ENCODE measurements around the gene MFAP5. TPM values are rescaled to one million over a fixed set of nuclear protein-coding genes. Genes with fewer than 3 reads are reported as not detected.

The MFAP5 gene
- polyA plus RNA-seq, 3 donors: not detected

DNA sequence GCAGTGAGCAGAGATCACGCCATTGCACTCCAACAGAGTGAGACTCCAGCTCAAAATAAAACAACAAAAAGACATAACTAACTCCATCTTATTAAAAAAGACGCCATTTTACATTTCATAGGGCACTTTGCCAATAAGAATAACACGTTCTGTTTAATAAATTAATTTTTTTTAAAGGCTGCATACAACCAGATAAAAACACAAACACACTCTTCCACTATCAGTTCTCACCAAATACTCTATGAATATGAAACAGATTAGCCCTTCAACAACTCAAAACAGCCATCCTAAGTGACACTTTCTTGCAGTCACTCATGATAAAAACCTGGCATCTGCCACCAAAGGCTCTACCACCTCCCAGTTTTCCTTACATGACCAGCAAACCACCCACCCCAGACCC, 66.1 kb downstream of the MFAP5 start:
- Histone ChIP-seq H3K27me3 (ENCODE audit: control insufficient read depth in 2 of 2, insufficient read depth in 2 of 2, low read length in 2 of 2) (no peaks in the 10 kb centered on the region), H3K4me1 (ENCODE audit: control insufficient read depth in 1 of 2, insufficient read depth in 2 of 2, low read length in 2 of 2) (peaks cover 0 to 5% of the 10 kb centered on the region in 2 donors), H3K36me3 (replicated peaks in 1 of 2; ENCODE audit: control insufficient read depth in 1 of 2, insufficient read depth in 2 of 2, low read length in 2 of 2) (no peaks in the 10 kb centered on the region), H3K4me2 (replicated peaks; ENCODE audit: extremely low read depth, low read length, poor library complexity, severe bottlenecking) (no peak overlapping the region), H3K4me3 (replicated peaks in 1 of 3; ENCODE audit: low read depth in 2 of 3, low read length in 3 of 3) (no peak overlapping the region), H3K9ac (ENCODE audit: insufficient read depth, low read length, poor library complexity, severe bottlenecking) (no peak overlapping the region), H3K9me3 (replicated peaks in 1 of 2; ENCODE audit: control insufficient read depth in 1 of 2, insufficient read depth in 1 of 2, low read length in 2 of 2) (no peaks in the 10 kb centered on the region), H4K20me1 (ENCODE audit: insufficient read depth, low read length) (no peaks in the 10 kb centered on the region), H3K79me2 (ENCODE audit: insufficient read depth, low read length) (no peaks in the 10 kb centered on the region), H3K27ac (ENCODE audit: low read depth in 1 of 2, low read length in 2 of 2) (no peak overlapping the region), H2AFZ (ENCODE audit: insufficient read depth, low read depth, low read length, poor library complexity, severe bottlenecking) (no peak overlapping the region)
- Mint-ChIP-seq H3K36me3 (no peaks in the 10 kb centered on the region), H3K4me3 (no peak overlapping the region), H3K4me1 (peaks cover 3% of the 10 kb centered on the region), H3K9me3 (no peaks in the 10 kb centered on the region), H3K27me3 (ENCODE audit: low read depth in 3 of 3) (peaks cover 1 to 4% (median 1%) of the 10 kb centered on the region in 3 donors), H3K27ac (no peak overlapping the region)
- TF ChIP-seq, protein P1, sequence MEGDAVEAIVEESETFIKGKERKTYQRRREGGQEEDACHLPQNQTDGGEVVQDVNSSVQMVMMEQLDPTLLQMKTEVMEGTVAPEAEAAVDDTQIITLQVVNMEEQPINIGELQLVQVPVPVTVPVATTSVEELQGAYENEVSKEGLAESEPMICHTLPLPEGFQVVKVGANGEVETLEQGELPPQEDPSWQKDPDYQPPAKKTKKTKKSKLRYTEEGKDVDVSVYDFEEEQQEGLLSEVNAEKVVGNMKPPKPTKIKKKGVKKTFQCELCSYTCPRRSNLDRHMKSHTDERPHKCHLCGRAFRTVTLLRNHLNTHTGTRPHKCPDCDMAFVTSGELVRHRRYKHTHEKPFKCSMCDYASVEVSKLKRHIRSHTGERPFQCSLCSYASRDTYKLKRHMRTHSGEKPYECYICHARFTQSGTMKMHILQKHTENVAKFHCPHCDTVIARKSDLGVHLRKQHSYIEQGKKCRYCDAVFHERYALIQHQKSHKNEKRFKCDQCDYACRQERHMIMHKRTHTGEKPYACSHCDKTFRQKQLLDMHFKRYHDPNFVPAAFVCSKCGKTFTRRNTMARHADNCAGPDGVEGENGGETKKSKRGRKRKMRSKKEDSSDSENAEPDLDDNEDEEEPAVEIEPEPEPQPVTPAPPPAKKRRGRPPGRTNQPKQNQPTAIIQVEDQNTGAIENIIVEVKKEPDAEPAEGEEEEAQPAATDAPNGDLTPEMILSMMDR (IDR thresholded peaks at IDR 0.05): no peak
- WGBS (ENCODE audit: insufficient coverage): 100% methylated on average over 1 of the region's 3 CpGs
- intact Hi-C loops (cut with micrococcal nuclease): no loop called here
- no peak for DNase-seq

Small RNA genes lying within 50 kb of the gene (small RNA-seq; reads per million reads assigned to genes)
- gene RF00564 (ENCODE audit: insufficient read length, low read depth): not detected

Other genes starting within 250 kb of the MFAP5 start
- gene CLEC6A, start 206.9 kb downstream of the MFAP5 start, polyA plus RNA-seq: 1 to 10 TPM; 3.2 to 6.3 (median 3.4) TPM
- gene CLEC4D, start 149.3 kb downstream of the MFAP5 start, polyA plus RNA-seq: 10 to 100 TPM; 15.6 to 56.2 (median 35.4) TPM
- gene CLEC4E, start 121.9 kb downstream of the MFAP5 start, polyA plus RNA-seq: 100 to 1,000 TPM in 2 of 3 donors, 10 to 100 TPM in 1; 50.8 to 218 (median 126) TPM
- under 1 TPM in 2 of 3 donors, not detected in 1; 0.13 to 0.15 TPM for gene AICDA, start 50.0 kb downstream of the MFAP5 start, polyA plus RNA-seq
- gene RIMKLB, start 35.2 kb upstream of the MFAP5 start, polyA plus RNA-seq: 1 to 10 TPM; 1.0 to 6.6 (median 1.2) TPM
- gene A2ML1, start 159.8 kb upstream of the MFAP5 start, polyA plus RNA-seq: not detected

Data from CD14-positive monocyte (primary cell).